Measurements from ENCODE around the gene CDC7. TPM values are rescaled to one million over a fixed set of nuclear protein-coding genes. Genes with fewer than 3 reads are reported as not detected.

The CDC7 gene
- total and polyA plus RNA-seq, 2 of the 13 experiments (the other 11 are each of a cell fraction or from before 2014, with no cell fraction given) = 2.5 to 12.6 TPM

GRCh38 chr1:91454136-91454535, 46.5 kb upstream of the CDC7 start:
- TF ChIP-seq ASH2L (IDR thresholded peaks at IDR 0.05; ENCODE audit: insufficient read length, low read depth, low read length) (no peak), ATF3 (CRISPR knock-in tag; IDR thresholded peaks at IDR 0.05) (no peak), GPBP1L1 (CRISPR knock-in tag; IDR thresholded peaks at IDR 0.05) (no peak), PHF5A (CRISPR knock-in tag; IDR thresholded peaks at IDR 0.05; ENCODE audit: low read depth, unreplicated experiment) (no peak), CENPT (CRISPR knock-in tag; IDR thresholded peaks at IDR 0.05; ENCODE audit: low read depth) (no peak), PHF21A (CRISPR knock-in tag; IDR thresholded peaks at IDR 0.05) (no peak), NR2F1 (CRISPR knock-in tag; IDR thresholded peaks at IDR 0.05) (no peak), ZNF816 (CRISPR knock-in tag; IDR thresholded peaks at IDR 0.05; ENCODE audit: borderline replicate concordance) (no peak), KAT2B (IDR thresholded peaks at IDR 0.05; ENCODE audit: borderline replicate concordance, low read depth, low read length) (no peak), ZNF790 (CRISPR knock-in tag; IDR thresholded peaks at IDR 0.05; ENCODE audit: borderline replicate concordance) (no peak), FOXA3 (CRISPR knock-in tag; IDR thresholded peaks at IDR 0.05) (no peak), NBN (conservative IDR thresholded peaks at IDR 0.05) (no peak), BORCS8-MEF2B (CRISPR knock-in tag; IDR thresholded peaks at IDR 0.05) (no peak), TAF15 (IDR thresholded peaks at IDR 0.05; ENCODE audit: low read depth, low read length, poor library complexity, severe bottlenecking) (no peak), ZNF3 (CRISPR knock-in tag; IDR thresholded peaks at IDR 0.05) (no peak), ZNF234 (CRISPR knock-in tag; conservative IDR thresholded peaks at IDR 0.05) (no peak), ZNF256 (CRISPR knock-in tag; conservative IDR thresholded peaks at IDR 0.05) (no peak)
- no peaks in the 10 kb centered on the region for H3K27me3 ChIP-seq (ENCODE audit: control insufficient read depth in 1 of 2, insufficient read depth in 2 of 2, low read length in 2 of 2)
- no peak overlapping the region for H3K4me3 ChIP-seq (replicated peaks in 1 of 3; ENCODE audit: insufficient read depth in 1 of 3, low read depth in 2 of 3, low read length in 3 of 3)
- no peaks in the 10 kb centered on the region for H4K20me1 ChIP-seq (ENCODE audit: insufficient read depth, low read length)
- H3K79me2 ChIP-seq (ENCODE audit: insufficient read depth, low read length) = no peaks in the 10 kb centered on the region
- CTCF ChIA-PET (ENCODE audit: low intra/inter-chr PET ratio, low total read pairs) = no interaction called here
- H3K4me1 ChIP-seq (ENCODE audit: insufficient read depth, low read length) = no peaks in the 10 kb centered on the region
- FAIRE-seq = no peak
- WGBS (ENCODE audit: low lambda C conversion rate) = 0% methylated on average over 2 of the region's 2 CpGs
- intact Hi-C loops (cut with micrococcal nuclease; ENCODE audit: unreplicated experiment) = no loop called here
- no peak for ATAC-seq
- in situ Hi-C loops (cut with HindIII; ENCODE audit: extremely low pct_ligation_motif_present, low pct_unique_long_range_greater_than_20kb) = no loop called here
- H3K9ac ChIP-seq (ENCODE audit: insufficient read depth, low read depth, low read length) = no peak overlapping the region
- POLR2A ChIA-PET = no interaction called here
- H3K4me2 ChIP-seq (ENCODE audit: low read depth, low read length) = no peak overlapping the region
- BruUV-seq (replicated peaks) = no TSS peak
- no peak for DNase-seq (ENCODE audit: low spot score)
- no peak overlapping the region for H2AFZ ChIP-seq (ENCODE audit: low read length)
- H3K27ac ChIP-seq (ENCODE audit: extremely low read length, insufficient read depth, low read length) = no peak overlapping the region
- no peaks in the 10 kb centered on the region for H3K36me3 ChIP-seq (replicated peaks in 1 of 2; ENCODE audit: control insufficient read depth in 1 of 2, insufficient read depth in 2 of 2, low read length in 2 of 2)
- no peaks in the 10 kb centered on the region for H3K9me3 ChIP-seq (ENCODE audit: low read length)

Data from HepG2 (cell line).